ENCODE data around the gene NOP10. TPM values are rescaled to one million over a fixed set of nuclear protein-coding genes. Genes with fewer than 3 reads are reported as not detected.
A peak's percentile ranks its signal among the peaks of the same experiment; 100 is the strongest.
"Not testable (repeated sequence)": the region's sequence is repeated elsewhere in the genome, so short reads cannot be mapped to it uniquely, and the experiment has no call there.

Gene NOP10
- total RNA-seq, 1 donor: 112 TPM

DNA sequence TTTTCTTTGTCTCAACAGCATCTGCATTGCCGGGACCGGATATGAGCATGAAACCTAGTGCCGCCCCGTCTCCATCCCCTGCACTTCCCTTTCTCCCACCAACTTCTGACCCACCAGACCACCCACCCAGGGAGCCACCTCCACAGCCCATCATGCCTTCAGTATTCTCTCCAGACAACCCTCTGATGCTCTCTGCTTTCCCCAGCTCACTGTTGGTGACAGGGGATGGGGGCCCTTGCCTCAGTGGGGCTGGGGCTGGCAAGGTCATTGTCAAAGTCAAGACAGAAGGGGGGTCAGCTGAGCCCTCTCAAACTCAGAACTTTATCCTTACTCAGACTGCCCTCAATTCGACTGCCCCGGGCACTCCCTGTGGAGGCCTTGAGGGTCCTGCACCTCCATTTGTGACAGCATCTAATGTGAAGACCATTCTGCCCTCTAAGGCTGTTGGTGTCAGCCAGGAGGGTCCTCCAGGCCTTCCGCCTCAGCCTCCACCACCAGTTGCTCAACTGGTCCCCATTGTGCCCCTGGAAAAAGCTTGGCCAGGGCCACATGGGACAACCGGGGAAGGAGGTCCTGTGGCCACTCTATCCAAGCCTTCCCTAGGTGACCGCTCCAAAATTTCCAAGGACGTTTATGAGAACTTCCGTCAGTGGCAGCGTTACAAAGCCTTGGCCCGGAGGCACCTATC, 5.2 kb upstream of the NOP10 start:
- H3K4me1 ChIP-seq (ENCODE audit: insufficient read depth, low read length): no peaks in the 10 kb centered on the region
- no peaks in the 10 kb centered on the region for H3K9me3 ChIP-seq (ENCODE audit: low read depth, low read length)
- H3K4me3 ChIP-seq (ENCODE audit: low read length): no peak overlapping the region
- no peaks in the 10 kb centered on the region for H3K27me3 ChIP-seq (ENCODE audit: insufficient read depth, low read length)

GRCh38 chr15:34342213-34342736, 661 bp downstream of the NOP10 start:
- H3K4me3 ChIP-seq (ENCODE audit: low read length): peak overlapping the region; percentile 98
- not testable (repeated sequence) for H3K27me3 ChIP-seq (ENCODE audit: insufficient read depth, low read length); H3K9me3 ChIP-seq (ENCODE audit: low read depth, low read length)
- H3K4me1 ChIP-seq (ENCODE audit: insufficient read depth, low read length): peaks cover 31% of the 10 kb centered on the region

- H3K27me3 ChIP-seq (ENCODE audit: insufficient read depth, low read length): no peaks in the 10 kb centered on the region
- peaks cover 37% of the 10 kb centered on the region for H3K4me1 ChIP-seq (ENCODE audit: insufficient read depth, low read length)
- H3K9me3 ChIP-seq (ENCODE audit: low read depth, low read length): no peaks in the 10 kb centered on the region
- peak overlapping the region; percentile 98 for H3K4me3 ChIP-seq (ENCODE audit: low read length)
Observed at GRCh38 chr15:34341381-34342212, 1.3 kb downstream of the NOP10 start.

- H3K9me3 ChIP-seq (ENCODE audit: low read depth, low read length): no peaks in the 10 kb centered on the region
- H3K4me3 ChIP-seq (ENCODE audit: low read length): no peak overlapping the region
- no peaks in the 10 kb centered on the region for H3K27me3 ChIP-seq (ENCODE audit: insufficient read depth, low read length)
- peaks cover 48% of the 10 kb centered on the region for H3K4me1 ChIP-seq (ENCODE audit: insufficient read depth, low read length)
Observed at GRCh38 chr15:34339946-34340345, 3.0 kb downstream of the NOP10 start.

DNA sequence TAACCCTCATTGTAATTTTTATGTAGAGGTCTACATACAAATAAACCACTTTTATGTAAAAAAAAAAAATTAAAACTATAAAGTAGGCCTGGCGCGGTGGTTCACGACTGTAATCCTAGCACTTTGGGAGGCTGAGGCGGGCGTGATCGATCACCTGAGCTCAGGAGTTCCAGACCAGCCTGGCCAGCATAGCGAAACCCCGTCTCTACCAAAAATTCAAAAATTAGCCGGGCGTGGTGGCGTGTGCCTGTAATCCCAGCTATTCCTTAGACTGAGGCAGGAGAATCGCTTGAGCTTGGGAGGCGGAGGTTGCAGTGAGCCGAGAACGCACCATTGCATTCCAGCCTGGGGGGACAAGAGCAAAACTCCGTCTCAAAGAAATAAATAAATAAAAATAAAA, 4.6 kb downstream of the NOP10 start:
- peak overlapping the region; percentile 92 for H3K4me3 ChIP-seq (ENCODE audit: low read length)
- H3K4me1 ChIP-seq (ENCODE audit: insufficient read depth, low read length): peaks cover 61% of the 10 kb centered on the region
- no peaks in the 10 kb centered on the region for H3K9me3 ChIP-seq (ENCODE audit: low read depth, low read length)
- no peaks in the 10 kb centered on the region for H3K27me3 ChIP-seq (ENCODE audit: insufficient read depth, low read length)

DNA sequence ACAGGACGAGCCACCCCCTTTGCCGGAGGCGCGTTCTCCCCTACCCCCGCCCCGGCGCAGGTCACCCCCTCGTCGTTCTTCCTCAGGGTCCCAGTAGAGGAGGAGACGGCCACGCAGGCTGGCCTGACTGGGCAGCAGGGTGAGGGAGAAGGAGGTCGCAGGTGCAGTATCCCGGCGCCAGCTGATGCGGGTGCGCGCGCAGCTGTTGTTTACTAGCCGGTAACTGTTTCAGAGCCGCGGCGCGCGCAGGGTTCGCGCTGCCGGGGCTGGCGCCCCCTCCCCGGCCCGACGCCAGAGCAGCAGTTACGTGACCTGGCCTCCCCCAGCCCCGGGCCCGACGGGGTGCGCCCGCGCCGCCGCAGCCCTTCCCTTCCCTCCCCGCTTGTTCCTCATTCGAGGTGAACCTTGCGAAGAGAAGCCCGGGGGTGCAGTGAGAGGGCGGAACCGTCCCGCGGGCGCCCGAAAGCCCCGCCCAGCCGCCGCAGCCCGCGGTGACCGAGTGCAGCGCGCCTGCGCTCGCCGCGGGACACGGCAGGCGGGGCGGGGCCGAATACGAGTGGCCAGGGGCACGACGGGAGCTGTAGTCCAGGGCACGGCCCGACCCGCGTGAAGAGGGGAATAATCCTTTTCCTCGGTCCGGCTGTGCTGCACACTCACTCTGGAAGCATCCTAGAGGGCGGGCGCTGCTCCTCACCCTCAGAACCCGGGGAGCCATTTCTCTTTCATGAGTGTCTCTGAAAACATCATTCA, 5.2 kb downstream of the NOP10 start, which contains the start of gene SLC12A6:
Gene SLC12A6 (minus strand): TSS at position 225 of the 750 bp plus-strand sequence. CDS start 1,101 bp downstream, outside the sequence.
- H3K4me1 ChIP-seq (ENCODE audit: insufficient read depth, low read length): peaks cover 66% of the 10 kb centered on the region
- no peaks in the 10 kb centered on the region for H3K9me3 ChIP-seq (ENCODE audit: low read depth, low read length)
- peak within 1 kb of the TSS; percentile 92 for H3K4me3 ChIP-seq (ENCODE audit: low read length)
- H3K27me3 ChIP-seq (ENCODE audit: insufficient read depth, low read length): no peaks in the 10 kb centered on the region

DNA sequence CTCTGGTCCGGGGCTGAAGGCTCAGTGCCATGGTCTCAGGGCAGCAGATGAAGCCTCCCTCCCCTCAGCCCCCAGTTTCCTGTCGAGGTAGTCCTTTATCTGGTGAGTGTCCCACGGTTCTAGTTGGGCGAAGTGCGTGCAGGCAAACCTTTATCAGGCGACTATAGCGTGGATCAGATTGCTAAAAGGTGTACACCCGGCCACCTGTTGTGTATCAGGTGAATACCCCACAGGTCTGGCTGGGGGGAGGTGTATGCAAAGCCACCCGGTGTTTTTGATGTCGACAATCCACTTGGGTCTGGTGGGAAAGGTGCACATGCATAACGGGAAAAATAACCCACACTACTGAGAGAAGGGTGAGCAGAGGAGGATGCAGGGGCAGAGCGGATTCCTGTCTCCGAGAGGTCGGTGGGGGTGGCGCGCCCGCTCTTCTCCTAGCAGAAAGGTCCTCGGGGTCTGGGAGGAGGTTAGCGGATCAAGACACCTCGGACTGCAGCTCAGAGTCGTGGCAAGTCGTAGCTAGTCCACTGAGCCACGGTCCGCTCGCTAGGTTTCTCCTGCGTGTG, 5.9 kb downstream of the NOP10 start:
- Histone ChIP-seq H3K9me3 (ENCODE audit: low read depth, low read length) (no peaks in the 10 kb centered on the region), H3K4me3 (ENCODE audit: low read length) (peak overlapping the region; percentile 92), H3K27me3 (ENCODE audit: insufficient read depth, low read length) (no peaks in the 10 kb centered on the region), H3K4me1 (ENCODE audit: insufficient read depth, low read length) (peaks cover 68% of the 10 kb centered on the region)

DNA sequence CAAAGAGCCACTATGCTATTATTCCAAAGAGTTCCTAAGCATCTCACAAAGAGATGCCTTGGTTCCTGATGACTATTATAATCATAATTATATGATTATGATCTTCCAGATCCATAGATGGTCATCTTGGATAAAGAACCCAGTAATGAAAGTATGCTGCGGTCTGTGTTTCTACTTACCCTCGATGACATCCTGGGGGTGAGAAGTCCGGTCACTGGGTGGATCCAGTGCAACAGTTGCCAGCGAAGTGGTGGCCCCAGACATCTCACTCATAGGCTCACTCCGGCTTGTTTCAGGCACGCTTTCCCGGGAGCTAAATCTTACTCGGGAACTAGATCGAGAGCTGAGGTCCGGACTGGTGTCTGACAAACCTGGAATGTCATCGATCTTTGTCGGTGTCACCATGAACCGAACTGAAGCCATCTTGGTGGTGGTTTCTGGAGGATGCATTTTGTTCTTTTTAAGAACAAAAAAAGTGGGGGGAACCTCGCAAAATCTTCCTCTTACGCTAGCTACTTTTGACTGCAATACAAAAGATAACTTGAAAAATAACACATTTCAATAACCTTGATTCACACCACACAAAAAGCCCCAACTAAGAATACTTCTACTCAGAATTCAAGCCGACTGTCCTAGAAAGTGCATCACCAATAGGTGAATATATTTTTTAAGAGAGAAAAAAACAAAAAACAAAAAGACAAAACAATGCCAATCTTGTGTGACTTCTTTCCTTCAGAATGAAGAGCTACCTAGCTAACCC, 6.5 kb downstream of the NOP10 start:
- H3K4me1 ChIP-seq (ENCODE audit: insufficient read depth, low read length): peaks cover 62% of the 10 kb centered on the region
- peak overlapping the region; percentile 92 for H3K4me3 ChIP-seq (ENCODE audit: low read length)
- no peaks in the 10 kb centered on the region for H3K9me3 ChIP-seq (ENCODE audit: low read depth, low read length)
- no peaks in the 10 kb centered on the region for H3K27me3 ChIP-seq (ENCODE audit: insufficient read depth, low read length)

DNA sequence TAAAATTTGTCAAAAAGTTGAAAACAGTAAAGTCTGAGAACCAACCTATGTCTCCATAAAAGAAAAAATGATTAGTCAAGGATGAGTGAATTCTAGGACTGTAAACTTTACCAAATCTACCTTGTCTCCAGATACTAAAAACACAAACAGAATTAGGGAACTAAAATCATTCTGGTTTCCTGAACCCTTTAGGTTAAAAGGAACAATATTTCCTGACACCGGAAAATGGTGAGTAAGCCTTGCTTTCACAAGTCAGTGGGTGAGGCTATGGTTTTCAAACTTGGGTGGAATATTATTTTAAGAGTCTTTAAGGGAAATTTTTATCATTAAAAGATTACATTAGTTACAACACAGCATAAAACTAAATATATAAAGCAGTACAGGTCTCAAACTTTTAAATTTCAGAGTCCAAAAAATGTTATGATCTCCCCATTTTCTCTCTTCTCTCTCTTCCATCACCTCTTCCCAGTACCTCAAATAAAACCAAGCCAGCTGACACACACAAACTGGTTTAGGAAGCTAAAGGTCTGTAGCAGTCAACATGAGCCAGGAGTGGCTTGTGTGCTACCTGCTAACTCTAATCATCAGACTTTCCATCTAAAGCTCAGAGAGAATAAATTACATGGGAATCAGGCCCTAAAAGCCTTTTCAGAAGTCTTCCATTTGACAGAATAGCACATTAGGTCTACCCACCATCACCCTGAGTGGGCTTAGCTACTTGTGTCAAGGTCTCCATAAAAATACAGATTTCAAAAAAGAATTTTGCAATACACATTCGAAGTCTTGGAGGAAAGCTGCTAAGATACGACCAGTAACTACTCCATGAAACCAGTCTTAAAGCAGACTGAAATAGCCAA, 7.5 kb downstream of the NOP10 start:
- Histone ChIP-seq H3K9me3 (ENCODE audit: low read depth, low read length) (no peaks in the 10 kb centered on the region), H3K27me3 (ENCODE audit: insufficient read depth, low read length) (no peaks in the 10 kb centered on the region), H3K4me1 (ENCODE audit: insufficient read depth, low read length) (peaks cover 59% of the 10 kb centered on the region), H3K4me3 (ENCODE audit: low read length) (peak overlapping the region; percentile 92)

GRCh38 chr15:34334672-34335071, 8.3 kb downstream of the NOP10 start:
- no peaks in the 10 kb centered on the region for H3K27me3 ChIP-seq (ENCODE audit: insufficient read depth, low read length)
- peak overlapping the region; percentile 92 for H3K4me3 ChIP-seq (ENCODE audit: low read length)
- peaks cover 60% of the 10 kb centered on the region for H3K4me1 ChIP-seq (ENCODE audit: insufficient read depth, low read length)
- H3K9me3 ChIP-seq (ENCODE audit: low read depth, low read length): no peaks in the 10 kb centered on the region

DNA sequence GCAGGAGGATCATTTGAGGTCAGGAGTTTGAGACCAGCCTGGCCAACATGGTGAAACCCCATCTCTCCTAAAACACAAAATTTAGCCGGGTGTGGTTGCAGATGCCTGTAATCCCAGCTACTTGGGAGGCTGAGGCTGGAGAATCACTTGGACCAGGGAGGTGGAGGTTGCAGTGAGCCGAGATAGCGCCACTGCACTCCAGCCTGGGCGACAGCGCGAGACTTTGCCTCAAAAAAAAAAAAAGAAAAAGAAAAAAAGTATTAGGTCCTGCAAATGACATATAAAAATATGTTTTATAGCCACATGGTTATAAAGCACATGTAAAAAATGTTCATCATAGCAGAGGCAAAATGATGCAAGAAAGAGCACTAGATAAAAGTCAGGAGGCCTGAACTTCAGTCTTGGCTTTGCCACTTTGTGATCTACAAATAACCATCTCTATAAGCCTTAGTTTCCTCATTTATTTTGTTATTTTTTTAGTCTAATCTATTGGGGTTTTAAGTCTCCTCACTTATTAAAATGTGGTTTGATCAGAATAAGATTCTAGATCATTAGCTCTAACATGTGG, 10.3 kb downstream of the NOP10 start:
- Histone ChIP-seq H3K9me3 (ENCODE audit: low read depth, low read length) (no peaks in the 10 kb centered on the region), H3K27me3 (ENCODE audit: insufficient read depth, low read length) (no peaks in the 10 kb centered on the region), H3K4me3 (ENCODE audit: low read length) (no peak overlapping the region), H3K4me1 (ENCODE audit: insufficient read depth, low read length) (peaks cover 66% of the 10 kb centered on the region)

DNA sequence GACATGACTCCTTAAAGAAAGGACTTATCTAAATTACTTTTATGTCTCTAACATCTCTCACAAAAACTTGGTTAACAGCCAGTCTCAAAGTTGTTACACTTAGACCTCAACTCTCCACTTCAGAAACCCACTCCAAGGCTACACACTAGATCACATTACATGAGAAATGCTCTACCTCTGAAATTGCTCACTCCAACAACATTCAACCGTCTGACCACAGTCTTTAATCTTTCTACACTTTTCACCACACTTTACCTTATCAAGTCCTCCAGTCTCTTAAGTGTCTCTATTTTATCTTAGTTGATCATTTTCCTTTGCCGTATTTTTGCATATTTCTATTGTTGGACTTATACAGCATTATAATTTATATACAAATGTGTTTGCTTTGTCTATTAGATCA, 11.1 kb downstream of the NOP10 start:
- H3K9me3 ChIP-seq (ENCODE audit: low read depth, low read length): no peaks in the 10 kb centered on the region
- H3K4me1 ChIP-seq (ENCODE audit: insufficient read depth, low read length): peaks cover 67% of the 10 kb centered on the region
- no peak overlapping the region for H3K4me3 ChIP-seq (ENCODE audit: low read length)
- H3K27me3 ChIP-seq (ENCODE audit: insufficient read depth, low read length): no peaks in the 10 kb centered on the region

DNA sequence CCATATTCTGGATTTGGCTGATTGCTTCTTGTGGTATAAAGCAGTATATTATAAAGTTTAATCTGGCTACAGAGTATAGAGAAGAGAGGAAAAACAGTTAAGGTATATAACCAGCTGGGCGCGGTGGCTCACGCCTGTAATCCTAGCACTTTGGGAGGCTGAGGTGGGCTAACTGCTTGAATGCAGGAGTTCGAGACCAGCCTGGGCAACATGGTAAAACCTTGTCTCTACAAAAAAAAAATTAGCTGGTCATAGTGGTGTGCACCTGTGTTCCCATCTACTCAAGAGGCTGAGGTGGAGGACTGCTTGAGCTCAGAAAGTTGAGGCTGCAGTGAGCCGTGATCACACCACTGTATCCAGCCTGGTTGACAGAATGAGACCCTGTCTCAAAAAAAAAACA, 12.7 kb downstream of the NOP10 start:
- Histone ChIP-seq H3K4me3 (ENCODE audit: low read length) (no peak overlapping the region), H3K4me1 (ENCODE audit: insufficient read depth, low read length) (peaks cover 60% of the 10 kb centered on the region), H3K9me3 (ENCODE audit: low read depth, low read length) (no peaks in the 10 kb centered on the region), H3K27me3 (ENCODE audit: insufficient read depth, low read length) (no peaks in the 10 kb centered on the region)
